AG09319 (cell line): ENCODE measurements around the gene TBC1D22A.

Experiments
- DNase-seq: peaks from one replicate; pipeline ENCODE4 v3.0.0-alpha.2; 2010; ENCODE audit warnings: low read depth; ENCODE audit errors: extremely low read depth
- CTCF ChIP-seq: IDR thresholded peaks from 2 replicates; pipeline ENCODE4 v1.5.1; 2011; ENCODE audit warnings: low read depth, mild to moderate bottlenecking, inconsistent platforms, low read length, moderate library complexity

TBC1D22A gene

GRCh38 chr22:46996595-46997310 lies 234.3 kb downstream of the TBC1D22A start:
- no peak; the same call in 1 of the 2 replicates for TF ChIP-seq CTCF
- DNase-seq = no peak

GRCh38 chr22:46997311-46997970 lies 235.0 kb downstream of the TBC1D22A start:
- TF ChIP-seq CTCF = no peak
- DNase-seq = no peak

- TF ChIP-seq CTCF = no peak
These were observed 235.9 kb downstream of the TBC1D22A start for GRCh38 chr22:46998331-46998730.

GRCh38 chr22:47000256-47000655 lies 237.8 kb downstream of the TBC1D22A start:
- DNase-seq = no peak
- TF ChIP-seq CTCF = no peak

More at GRCh38 chr22:46998331-46998730, 235.9 kb downstream of the TBC1D22A start:
- no peak for DNase-seq

- TF ChIP-seq CTCF = no peak
- no peak for DNase-seq
These were observed 238.4 kb downstream of the TBC1D22A start for GRCh38 chr22:47000888-47001287.

- DNase-seq = no peak
- TF ChIP-seq CTCF = no peak
These were observed 238.8 kb downstream of the TBC1D22A start for GRCh38 chr22:47001288-47001687.

- DNase-seq = no peak
- TF ChIP-seq CTCF = no peak
These were observed 240.2 kb downstream of the TBC1D22A start for GRCh38 chr22:47002692-47003091.
